Muscle of leg (tissue), 11 donors: ENCODE measurements around the gene ZIC4. TPM values are rescaled to one million over a fixed set of nuclear protein-coding genes. Genes with fewer than 3 reads are reported as not detected.
A peak's percentile ranks its signal among the peaks of the same experiment; 100 is the strongest.

Experiments used
- DNase-seq: peaks from one replicate; pipeline ENCODE4 v3.0.0; 2013
- H3K27ac ChIP-seq: one replicate; pipeline ENCODE4 v1.5.1; 2013; ENCODE audit warnings: mild to moderate bottlenecking, low read length, control low read depth
- H3K27me3 ChIP-seq: one replicate; pipeline ENCODE4 v1.6.1; 2013; ENCODE audit warnings: low read length; ENCODE audit not compliant: control insufficient read depth, insufficient read depth
- H3K36me3 ChIP-seq: one replicate; pipeline ENCODE4 v1.6.1; 2013; ENCODE audit warnings: low read length; ENCODE audit not compliant: control insufficient read depth, insufficient read depth
- H3K4me1 ChIP-seq: one replicate; pipeline ENCODE4 v1.6.1; 2013; ENCODE audit warnings: low read length; ENCODE audit not compliant: control insufficient read depth, insufficient read depth
- H3K4me3 ChIP-seq: one replicate; pipeline ENCODE4 v1.5.1; 2013; ENCODE audit warnings: low read length, control low read depth
- H3K9me3 ChIP-seq: replicated peaks from 2 replicates; pipeline ENCODE4 v1.6.1; 2013; ENCODE audit warnings: low read depth, low read length; ENCODE audit not compliant: control insufficient read depth
- WGBS: methylation state at CpG from one replicate; pipeline ENCODE4 v1.1.5; 2013; ENCODE audit warnings: missing lambda C conversion rate; ENCODE audit not compliant: insufficient coverage; 5-methylcytosine and 5-hydroxymethylcytosine counted together
- polyA plus RNA-seq, 8 donors: library from polyadenylated mRNA; unstranded; fragments of 120-200 nt; gene quantifications; one replicate each; pipeline versions ENCODE4 v1.2.1 to v1.2.3, GENCODE V29; 2013; ENCODE audit warnings: inconsistent platforms in 1 of 8, low replicate concordance in 1 of 8; ENCODE audit not compliant: insufficient read length in 8 of 8, insufficient read depth in 1 of 8
- total RNA-seq: library from RNA; stranded (reverse); fragments of 120-200 nt; gene quantifications from one replicate; pipeline ENCODE4 v1.2.4, GENCODE V29; 2013

ZIC4 gene
- total and polyA plus RNA-seq, 9 donors = 1.1 to 6.1 (median 3.6) TPM

DNA sequence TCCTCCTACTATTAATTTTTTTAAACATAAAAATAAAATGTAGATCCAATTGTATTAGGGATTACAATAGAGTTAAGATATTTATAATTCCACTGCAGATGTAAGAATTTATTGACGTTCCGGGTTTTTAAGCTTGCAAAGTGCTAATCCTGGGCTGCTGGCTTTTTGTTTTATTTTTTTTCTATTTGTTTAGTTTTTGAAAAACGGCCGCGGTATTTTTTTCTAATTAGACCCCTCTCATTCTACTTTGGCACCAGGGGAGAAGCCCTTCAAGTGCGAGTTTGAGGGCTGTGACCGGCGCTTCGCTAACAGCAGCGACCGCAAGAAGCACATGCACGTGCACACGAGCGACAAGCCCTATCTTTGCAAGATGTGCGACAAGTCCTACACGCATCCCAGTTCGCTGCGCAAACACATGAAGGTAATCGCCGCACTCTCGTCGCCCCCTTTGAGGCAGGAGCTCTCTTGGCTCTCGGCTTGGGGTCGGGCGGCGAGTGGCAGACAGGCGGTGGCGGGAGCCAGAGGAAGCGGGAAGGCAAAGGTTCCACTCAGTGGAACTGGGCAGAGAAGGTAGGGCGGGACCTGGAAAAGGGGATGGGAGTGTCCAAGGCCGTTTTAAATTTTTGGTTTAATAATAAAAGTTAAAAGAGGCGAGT lies 6.0 kb upstream of the ZIC4 start:
- H3K4me3 ChIP-seq = peak overlapping the region; percentile 65
- 14% methylated on average over 27 of the region's 32 CpGs for WGBS
- peaks cover 14% of the 10 kb centered on the region for H3K36me3 ChIP-seq
- H3K9me3 ChIP-seq = no peaks in the 10 kb centered on the region
- H3K27me3 ChIP-seq = peaks cover 74% of the 10 kb centered on the region
- no peak for DNase-seq
- H3K4me1 ChIP-seq = peaks cover 35% of the 10 kb centered on the region
- H3K27ac ChIP-seq = no peak overlapping the region

GRCh38 chr3:147411815-147412241 lies 5.5 kb upstream of the ZIC4 start:
- H3K36me3 ChIP-seq = peaks cover 14% of the 10 kb centered on the region
- peaks cover 35% of the 10 kb centered on the region for H3K4me1 ChIP-seq
- peak overlapping the region; percentile 88 for H3K27ac ChIP-seq
- peak overlapping the region; percentile 65 for H3K4me3 ChIP-seq
- 6% methylated on average over 13 of the region's 20 CpGs for WGBS
- no peaks in the 10 kb centered on the region for H3K9me3 ChIP-seq
- H3K27me3 ChIP-seq = peaks cover 79% of the 10 kb centered on the region
- no peak for DNase-seq

DNA sequence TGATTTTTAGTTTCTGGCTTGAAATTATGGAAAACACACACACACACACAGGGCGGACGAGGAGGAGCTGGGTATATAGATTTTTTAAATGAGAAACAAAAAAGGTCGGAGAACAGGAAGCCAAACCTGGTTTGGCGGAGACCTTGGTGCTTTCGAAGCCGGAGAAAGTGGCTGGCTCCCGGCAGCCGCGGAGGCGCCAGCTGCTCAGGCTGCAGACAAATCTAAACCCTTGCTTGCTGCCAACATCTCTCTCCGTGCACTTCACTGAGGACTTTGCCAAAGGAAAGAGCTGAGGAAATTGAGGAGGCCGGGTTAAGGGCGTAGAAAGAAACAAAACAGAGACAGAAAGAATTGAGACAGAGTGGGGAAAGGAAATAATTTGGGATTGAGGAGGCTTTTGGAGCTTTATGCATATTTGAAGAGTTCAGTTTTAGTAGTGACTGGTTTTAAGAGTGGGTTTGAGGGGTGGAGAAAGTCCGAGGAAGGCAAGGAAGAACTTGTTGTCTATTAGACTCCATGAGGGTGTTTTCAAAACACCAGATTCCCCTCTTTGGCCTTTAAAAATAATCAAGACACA lies 5.0 kb upstream of the ZIC4 start:
- H3K36me3 ChIP-seq = peaks cover 14% of the 10 kb centered on the region
- H3K27me3 ChIP-seq = peaks cover 84% of the 10 kb centered on the region
- peak overlapping the region; percentile 88 for H3K27ac ChIP-seq
- WGBS = 6% methylated on average over 2 of the region's 14 CpGs
- H3K9me3 ChIP-seq = no peaks in the 10 kb centered on the region
- DNase-seq = peak; percentile 81
- H3K4me3 ChIP-seq = peak overlapping the region; percentile 65
- peaks cover 35% of the 10 kb centered on the region for H3K4me1 ChIP-seq

DNA sequence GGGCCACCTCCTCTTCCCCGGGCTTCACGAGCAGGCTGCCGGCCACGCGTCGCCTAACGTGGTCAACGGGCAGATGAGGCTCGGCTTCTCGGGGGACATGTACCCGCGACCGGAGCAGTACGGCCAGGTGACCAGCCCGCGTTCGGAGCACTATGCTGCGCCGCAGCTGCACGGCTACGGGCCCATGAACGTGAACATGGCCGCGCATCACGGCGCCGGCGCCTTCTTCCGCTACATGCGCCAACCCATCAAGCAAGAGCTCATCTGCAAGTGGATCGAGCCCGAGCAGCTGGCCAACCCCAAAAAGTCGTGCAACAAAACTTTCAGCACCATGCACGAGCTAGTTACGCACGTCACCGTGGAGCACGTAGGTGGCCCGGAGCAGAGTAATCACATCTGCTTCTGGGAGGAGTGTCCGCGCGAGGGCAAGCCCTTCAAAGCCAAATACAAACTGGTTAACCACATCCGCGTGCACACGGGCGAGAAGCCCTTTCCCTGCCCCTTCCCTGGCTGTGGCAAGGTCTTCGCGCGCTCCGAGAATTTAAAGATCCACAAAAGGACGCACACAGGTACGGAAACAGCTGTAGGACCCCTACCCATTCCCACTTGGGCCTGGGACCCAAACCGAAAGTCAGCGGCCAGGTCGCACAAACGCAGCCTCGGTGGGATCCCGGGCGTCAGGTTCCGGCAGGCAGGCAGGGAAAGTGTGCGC lies 4.3 kb upstream of the ZIC4 start:
- under 1% methylated on average over 52 of the region's 61 CpGs for WGBS
- Histone ChIP-seq H3K4me1 (peaks cover 35% of the 10 kb centered on the region), H3K27ac (peak overlapping the region; percentile 88), H3K4me3 (peak overlapping the region; percentile 65), H3K27me3 (peaks cover 91% of the 10 kb centered on the region), H3K36me3 (peaks cover 14% of the 10 kb centered on the region), H3K9me3 (no peaks in the 10 kb centered on the region)
- DNase-seq = peak; percentile 66

DNA sequence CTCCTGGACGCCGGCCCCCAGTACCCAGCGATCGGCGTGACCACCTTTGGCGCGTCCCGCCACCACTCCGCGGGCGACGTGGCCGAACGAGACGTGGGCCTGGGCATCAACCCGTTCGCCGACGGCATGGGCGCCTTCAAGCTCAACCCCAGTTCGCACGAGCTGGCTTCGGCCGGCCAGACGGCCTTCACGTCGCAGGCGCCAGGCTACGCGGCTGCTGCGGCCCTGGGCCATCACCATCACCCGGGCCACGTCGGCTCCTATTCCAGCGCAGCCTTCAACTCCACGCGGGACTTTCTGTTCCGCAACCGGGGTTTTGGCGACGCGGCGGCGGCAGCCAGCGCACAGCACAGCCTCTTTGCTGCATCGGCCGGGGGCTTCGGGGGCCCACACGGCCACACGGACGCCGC lies 3.8 kb upstream of the ZIC4 start:
- Histone ChIP-seq H3K4me1 (peaks cover 35% of the 10 kb centered on the region), H3K27ac (peak overlapping the region; percentile 88), H3K4me3 (peak overlapping the region; percentile 65), H3K9me3 (no peaks in the 10 kb centered on the region), H3K27me3 (peaks cover 92% of the 10 kb centered on the region), H3K36me3 (peaks cover 14% of the 10 kb centered on the region)
- WGBS = under 1% methylated on average over 52 of the region's 52 CpGs
- no peak for DNase-seq

DNA sequence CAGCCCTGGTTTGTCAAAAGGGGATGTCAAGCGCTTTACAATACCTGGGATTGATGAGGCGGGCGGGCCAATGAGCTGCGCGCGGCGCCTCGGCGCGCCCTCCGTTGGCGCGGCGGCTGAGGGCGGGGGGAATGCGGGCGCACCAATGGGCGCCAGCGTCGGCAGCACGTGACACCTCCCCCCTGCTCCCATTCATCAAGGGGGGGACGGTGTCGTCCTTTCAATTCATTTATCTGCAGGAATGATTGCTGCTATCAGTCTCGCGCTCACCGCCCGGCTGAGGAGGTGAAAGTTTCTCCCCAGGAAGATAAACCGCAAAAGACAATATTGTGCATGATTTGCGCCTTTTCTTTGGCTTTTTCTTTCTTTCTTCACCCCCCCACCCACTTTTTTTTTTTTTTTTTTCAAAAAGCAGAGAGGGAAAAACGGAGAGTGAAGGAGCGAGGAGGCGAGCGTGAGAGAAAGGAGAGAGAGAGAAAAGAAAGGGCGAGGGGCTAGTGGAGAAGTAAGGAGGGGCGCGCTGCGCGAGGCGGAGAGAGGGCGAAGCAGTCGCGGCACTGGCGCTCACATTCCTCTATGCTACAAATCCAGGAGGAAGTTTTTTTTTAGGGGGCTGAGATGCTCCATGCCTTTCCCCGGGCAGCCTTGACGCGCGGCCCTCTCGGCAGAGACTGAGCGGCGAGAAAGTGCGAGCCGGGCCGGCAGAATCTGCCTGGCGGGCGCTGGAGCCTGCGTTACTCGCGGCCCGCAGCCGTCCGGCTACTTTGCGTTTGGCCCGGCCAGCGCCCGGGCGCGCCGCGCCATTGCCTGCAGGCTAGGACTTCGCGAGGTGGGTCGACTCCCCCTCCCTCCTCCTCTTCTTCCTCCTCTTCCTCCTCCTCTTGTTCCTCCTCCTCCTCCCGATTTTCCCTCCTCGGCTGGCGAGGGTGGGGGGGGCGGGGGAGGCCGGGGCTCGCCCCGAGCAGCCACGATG lies 3.1 kb upstream of the ZIC4 start, which contains the start of gene ZIC1:
TSS of gene ZIC1 (plus strand) at position 223 of the 973 bp plus-strand sequence. CDS start at position 971, 748 bp downstream.
- Histone ChIP-seq H3K9me3 (no peaks in the 10 kb centered on the region), H3K4me3 (peak within 1 kb of the TSS; percentile 65), H3K27me3 (peaks cover 95% of the 10 kb centered on the region), H3K36me3 (peaks cover 14% of the 10 kb centered on the region), H3K4me1 (peaks cover 35% of the 10 kb centered on the region), H3K27ac (peak within 1 kb of the TSS; percentile 88)
- DNase-seq = peak; percentile 68
- 1% methylated on average over 46 of the region's 80 CpGs for WGBS

DNA sequence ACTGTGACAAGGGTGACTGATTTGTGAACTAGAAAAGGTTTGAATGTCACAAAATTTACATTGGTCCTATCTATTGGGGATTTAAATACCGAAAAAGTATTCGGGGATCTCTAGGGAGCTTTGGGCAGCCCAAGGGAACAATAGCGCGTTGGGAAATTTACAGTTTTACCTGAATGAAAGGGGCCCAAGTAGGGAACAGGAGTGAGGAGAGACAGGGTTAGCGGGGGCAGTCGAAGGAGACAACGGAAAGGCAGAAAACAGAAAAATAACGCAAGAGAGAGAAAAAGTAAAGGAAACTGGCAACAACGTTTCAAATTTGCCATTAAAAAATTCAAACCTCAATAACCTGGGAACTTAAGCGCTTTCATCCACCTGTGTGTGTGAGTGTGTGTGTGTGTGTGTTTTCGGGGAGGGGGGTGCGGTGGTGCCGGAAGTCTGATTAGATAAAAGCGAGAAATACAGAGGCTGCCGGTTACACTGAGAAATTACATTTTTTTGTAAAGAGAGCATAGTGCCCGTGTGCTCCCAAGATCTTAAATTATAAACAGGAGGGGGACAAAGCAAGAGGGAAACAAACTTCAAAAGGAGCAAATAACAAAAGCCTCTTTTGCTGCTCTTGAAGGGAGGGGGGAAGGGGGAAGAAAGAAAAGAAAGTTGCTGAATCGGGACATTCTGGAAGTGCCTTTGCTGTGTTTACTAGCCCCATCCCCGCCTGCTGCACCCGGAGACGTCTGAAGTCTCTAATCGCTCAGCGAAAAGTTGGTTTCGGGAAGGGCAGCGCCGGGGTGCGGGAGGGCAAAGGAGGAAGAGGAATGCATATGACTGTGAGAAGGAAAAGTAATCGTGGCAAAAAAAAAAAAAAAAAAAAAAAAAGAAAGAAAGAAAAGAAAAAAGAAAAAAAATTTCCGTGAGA lies 2.1 kb upstream of the ZIC4 start:
- Histone ChIP-seq H3K4me1 (peaks cover 32% of the 10 kb centered on the region), H3K9me3 (no peaks in the 10 kb centered on the region), H3K27me3 (peaks cover 100% of the 10 kb centered on the region), H3K36me3 (peaks cover 12% of the 10 kb centered on the region), H3K27ac (no peak overlapping the region), H3K4me3 (peak overlapping the region; percentile 65)
- DNase-seq = no peak
- 2% methylated on average over 14 of the region's 28 CpGs for WGBS

DNA sequence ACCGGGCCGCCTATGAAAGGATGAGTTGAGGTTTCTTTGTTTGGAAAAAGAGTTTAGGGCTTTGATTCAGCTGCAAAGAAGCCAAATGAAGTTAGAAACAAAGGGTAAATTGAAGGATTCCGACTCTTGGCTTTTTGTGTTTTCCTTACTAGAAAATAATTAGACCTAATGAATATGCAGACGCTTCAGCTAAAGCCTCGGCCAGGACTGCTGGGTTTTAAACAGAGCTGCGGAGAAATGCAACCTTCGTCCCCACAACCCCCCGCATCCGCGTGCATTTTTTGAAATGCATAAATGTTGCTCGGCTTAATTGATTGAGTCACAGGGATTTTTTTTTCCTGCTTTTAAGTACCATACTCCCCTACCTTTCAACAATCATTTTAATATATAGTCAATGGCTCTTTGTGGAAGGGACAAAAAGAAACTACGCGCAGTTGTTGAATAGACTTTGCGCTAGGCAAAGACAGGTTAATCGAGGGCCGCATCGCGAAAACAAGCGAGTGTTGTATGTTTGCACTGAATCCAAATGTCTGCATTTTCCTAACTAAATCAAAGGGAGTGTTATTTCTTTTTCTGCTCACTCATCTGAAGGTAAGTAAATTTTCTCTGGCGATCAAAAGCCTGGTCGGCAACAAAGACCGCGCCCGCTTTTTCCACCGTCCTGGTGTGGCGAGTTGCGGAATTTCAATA lies 1.3 kb upstream of the ZIC4 start:
- Histone ChIP-seq H3K9me3 (no peaks in the 10 kb centered on the region), H3K36me3 (peaks cover 4% of the 10 kb centered on the region), H3K27me3 (peaks cover 96% of the 10 kb centered on the region), H3K27ac (no peak overlapping the region), H3K4me3 (no peak overlapping the region), H3K4me1 (peaks cover 24% of the 10 kb centered on the region)
- no peak for DNase-seq
- 19% methylated on average over 8 of the region's 27 CpGs for WGBS
